H9 (cell line): Measurements from ENCODE around the gene SLA2. TPM values are rescaled to one million over a fixed set of nuclear protein-coding genes. Genes with fewer than 3 reads are reported as not detected.

Experiments
- DNase-seq: peaks from one replicate; pipeline ENCODE4 v3.0.0-alpha.2; 2017
- H2AFZ ChIP-seq: one replicate; pipeline ENCODE4 v1.6.1; 2013; ENCODE audit warnings: mild to moderate bottlenecking, low read length, control low read depth, moderate library complexity
- H2AK5ac ChIP-seq: 2 replicates; pipeline ENCODE4 v1.6.1; 2013; ENCODE audit warnings: low read length, control low read depth, mixed read lengths; ENCODE audit not compliant: insufficient read length
- H2BK120ac ChIP-seq: one replicate; pipeline ENCODE4 v1.6.1; 2013; ENCODE audit warnings: low read depth, mild to moderate bottlenecking, low read length, control low read depth, inconsistent platforms; ENCODE audit not compliant: poor library complexity, severe bottlenecking
- H2BK12ac ChIP-seq: 2 replicates; pipeline ENCODE4 v1.6.1; 2013; ENCODE audit warnings: low read length, control low read depth, mixed read lengths, low read depth; ENCODE audit not compliant: insufficient read length
- H2BK15ac ChIP-seq: 2 replicates; pipeline ENCODE4 v1.6.1; 2013; ENCODE audit warnings: low read depth, low read length, control low read depth
- H2BK20ac ChIP-seq: one replicate; pipeline ENCODE4 v1.6.1; 2013; ENCODE audit warnings: low read depth, mild to moderate bottlenecking, low read length, control low read depth, inconsistent platforms; ENCODE audit not compliant: poor library complexity, severe bottlenecking
- H2BK5ac ChIP-seq: 2 replicates; pipeline ENCODE4 v1.6.1; 2013; ENCODE audit warnings: low read length, control low read depth, mixed read lengths; ENCODE audit not compliant: insufficient read length
- H3K14ac ChIP-seq: 2 replicates; pipeline ENCODE4 v1.6.1; 2013; ENCODE audit warnings: low read length, control low read depth; ENCODE audit not compliant: insufficient read depth
- H3K18ac ChIP-seq: 2 replicates; pipeline ENCODE4 v1.6.1; 2013; ENCODE audit warnings: low read depth, mild to moderate bottlenecking, mixed read lengths, low read length, control low read depth; ENCODE audit not compliant: insufficient read length
- H3K23ac ChIP-seq: 2 replicates; pipeline ENCODE4 v1.6.1; 2013; ENCODE audit warnings: low read length, control low read depth, mixed read lengths, low read depth; ENCODE audit not compliant: insufficient read length
- H3K23me2 ChIP-seq: 2 replicates; pipeline ENCODE4 v1.6.1; 2013; ENCODE audit warnings: low read depth, mild to moderate bottlenecking, mixed read lengths, low read length, control low read depth; ENCODE audit not compliant: insufficient read length, poor library complexity, severe bottlenecking
- H3K27ac ChIP-seq: 2 replicates; pipeline ENCODE4 v1.5.1; 2013; ENCODE audit warnings: low read length, control low read depth, mixed read lengths, low read depth; ENCODE audit not compliant: insufficient read length
- H3K27me3 ChIP-seq: 2 replicates; pipeline ENCODE4 v1.6.1; 2013; ENCODE audit warnings: low read length, control low read depth, inconsistent platforms; ENCODE audit not compliant: insufficient read depth
- H3K4ac ChIP-seq: 2 replicates; pipeline ENCODE4 v1.6.1; 2013; ENCODE audit warnings: low read depth, mild to moderate bottlenecking, control low read depth, inconsistent platforms, low read length, moderate library complexity
- H3K4me1 ChIP-seq: 2 replicates; pipeline ENCODE4 v1.6.1; 2013; ENCODE audit warnings: low read length, control low read depth, inconsistent platforms; ENCODE audit not compliant: insufficient read depth
- H3K4me2 ChIP-seq: 2 replicates; pipeline ENCODE4 v1.6.1; 2013; ENCODE audit warnings: low read length, control low read depth, mixed read lengths; ENCODE audit not compliant: insufficient read length, insufficient read depth
- H3K56ac ChIP-seq: 2 replicates; pipeline ENCODE4 v1.6.1; 2013; ENCODE audit warnings: low read depth, mild to moderate bottlenecking, mixed read lengths, low read length, control low read depth; ENCODE audit not compliant: insufficient read length
- H3K79me1 ChIP-seq: 2 replicates; pipeline ENCODE4 v1.6.1; 2013; ENCODE audit warnings: low read depth, mild to moderate bottlenecking, moderate library complexity, low read length, control low read depth, inconsistent platforms; ENCODE audit not compliant: insufficient read depth, poor library complexity, severe bottlenecking
- H3K79me2 ChIP-seq: 2 replicates; pipeline ENCODE4 v1.6.1; 2013; ENCODE audit warnings: low read length, control low read depth, inconsistent platforms; ENCODE audit not compliant: insufficient read depth
- H3K9ac ChIP-seq: 2 replicates; pipeline ENCODE4 v1.6.1; 2013; ENCODE audit warnings: low read length, control low read depth, mixed read lengths; ENCODE audit not compliant: insufficient read length; ENCODE audit errors: extremely low read depth
- H3K9me3 ChIP-seq: one replicate; pipeline ENCODE4 v1.6.1; 2013; ENCODE audit warnings: low read depth, low read length, inconsistent platforms; ENCODE audit not compliant: control insufficient read depth
- H3T11ph ChIP-seq: one replicate; pipeline ENCODE4 v1.6.1; 2013; ENCODE audit warnings: mild to moderate bottlenecking, low read length, control low read depth, inconsistent platforms
- H4K20me1 ChIP-seq: one replicate; pipeline ENCODE4 v1.6.1; 2013; ENCODE audit not compliant: control insufficient read depth, insufficient read length, insufficient read depth
- H4K5ac ChIP-seq: 2 replicates; pipeline ENCODE4 v1.6.1; 2013; ENCODE audit warnings: low read depth, mild to moderate bottlenecking, mixed read lengths, low read length, control low read depth; ENCODE audit not compliant: insufficient read length
- H4K8ac ChIP-seq: replicated peaks from 2 replicates; pipeline ENCODE4 v1.6.1; 2013; ENCODE audit warnings: low read length, control low read depth, mixed read lengths, low read depth; ENCODE audit not compliant: insufficient read length
- H4K91ac ChIP-seq: 2 replicates; pipeline ENCODE4 v1.6.1; 2013; ENCODE audit warnings: low read depth, mild to moderate bottlenecking, moderate library complexity, mixed read lengths, low read length, control low read depth; ENCODE audit not compliant: insufficient read length
- H3K27ac Mint-ChIP-seq, 3 experiments: 2 replicates in 2 of 3; 3 replicates in 1 of 3; pipeline ENCODE4 v1.8.0; 2020 to 2021; ENCODE audit warnings: mixed read lengths in 3 of 3, mild to moderate bottlenecking in 1 of 3, moderate library complexity in 1 of 3
- H3K27me3 Mint-ChIP-seq: 2 replicates; pipeline ENCODE4 v1.8.0; 2021; ENCODE audit warnings: low read depth, mild to moderate bottlenecking, moderate library complexity, mixed read lengths
- H3K36me3 Mint-ChIP-seq, 3 experiments: 2 replicates in 2 of 3; 3 replicates in 1 of 3; pipeline ENCODE4 v1.8.0; 2020 to 2021; ENCODE audit warnings: low read depth in 3 of 3, mixed read lengths in 3 of 3; ENCODE audit not compliant: insufficient read depth in 1 of 3
- H3K4me1 Mint-ChIP-seq, 2 experiments: 2 replicates each; pipeline ENCODE4 v1.8.0; 2020; ENCODE audit warnings: mixed read lengths in 2 of 2
- H3K4me3 Mint-ChIP-seq, 2 experiments: 2 replicates in 1 of 2; 3 replicates in 1 of 2; pipeline ENCODE4 v1.8.0; 2020 to 2021; ENCODE audit warnings: mild to moderate bottlenecking in 2 of 2, mixed read lengths in 2 of 2, moderate library complexity in 1 of 2
- H3K9me3 Mint-ChIP-seq, 2 experiments: 2 replicates in 1 of 2; 3 replicates in 1 of 2; pipeline ENCODE4 v1.8.0; 2020; ENCODE audit warnings: mild to moderate bottlenecking in 2 of 2, mixed read lengths in 2 of 2, moderate library complexity in 1 of 2
- WGBS: extraction: QIAGEN DNeasy Blood & Tissue Kit; methylation state at CpG from one replicate; pipeline ENCODE4 v1.1.7; 2013; ENCODE audit warnings: missing lambda C conversion rate, low lambda C conversion rate, mixed read lengths; ENCODE audit not compliant: insufficient read length; ENCODE audit errors: extremely low coverage; 5-methylcytosine and 5-hydroxymethylcytosine counted together
- total RNA-seq: library from RNA; stranded (reverse); gene quantifications from 2 replicates; pipeline ENCODE4 v1.2.1, GENCODE V29; 2021
- TF ChIP-seq, protein P1 (sequence below): fragments of 200-600 bp; sonication (generic); conservative IDR thresholded peaks from 3 replicates; pipeline ENCODE4 v1.8.0; 2021; ENCODE audit warnings: antibody characterized with exemption, mild to moderate bottlenecking

The SLA2 gene
- total RNA-seq, 1 experiment from 2014 or later, result 0.20 TPM

DNA sequence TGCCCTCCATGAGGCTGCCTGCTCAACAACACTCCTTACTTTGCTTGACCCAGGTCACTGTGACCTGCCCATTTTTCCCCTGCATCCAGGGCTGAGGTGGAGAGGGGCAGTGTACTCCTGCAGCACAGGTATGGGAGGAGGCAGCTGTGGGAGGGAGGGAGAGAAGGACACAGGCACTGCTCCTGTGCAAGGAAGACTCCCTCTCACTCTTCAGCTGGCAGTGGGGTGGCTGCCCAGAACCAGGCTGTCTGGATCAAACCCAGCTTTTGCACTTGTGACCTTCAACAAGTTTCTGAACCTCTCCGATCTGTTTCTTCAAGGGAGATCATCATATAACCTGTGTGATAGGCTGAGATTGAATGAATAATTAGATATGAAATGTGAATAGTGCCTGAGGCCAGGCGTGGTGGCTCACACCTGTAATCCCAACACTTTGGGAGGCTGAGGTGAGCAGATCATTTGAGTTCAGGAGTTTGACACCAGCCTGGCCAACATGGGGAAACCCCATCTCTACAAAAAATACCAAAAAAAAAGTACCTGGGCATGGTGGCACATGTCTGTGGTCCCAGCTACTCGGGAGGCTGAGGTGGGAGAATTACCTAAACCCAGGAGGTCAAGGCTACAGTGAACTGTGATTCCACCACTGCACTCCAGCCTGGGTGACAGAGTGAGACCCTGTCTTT lies 58.5 kb downstream of the SLA2 start:
- no CpG with 5 or more reads among the region's 3 CpGs for WGBS
- Histone ChIP-seq H4K91ac (no peak overlapping the region), H3K79me2 (no peaks in the 10 kb centered on the region), H3K4ac (no peak overlapping the region), H2AK5ac (no peak overlapping the region), H2BK12ac (no peak overlapping the region), H3K56ac (no peak overlapping the region), H3K27me3 (no peaks in the 10 kb centered on the region), H3K18ac (no peak overlapping the region), H2AFZ (no peak overlapping the region), H4K5ac (no peak overlapping the region), H3K79me1 (no peaks in the 10 kb centered on the region), H3K4me2 (no peak overlapping the region), H3K23me2 (peaks cover 4% of the 10 kb centered on the region), H2BK5ac (no peak overlapping the region), H2BK20ac (no peak overlapping the region), H2BK15ac (no peak overlapping the region), H4K8ac (no peak overlapping the region), H3K14ac (no peak overlapping the region), H3K23ac (no peak overlapping the region), H3K27ac (no peak overlapping the region), H4K20me1 (no peaks in the 10 kb centered on the region), H3T11ph (no peak overlapping the region), H3K4me1 (peaks cover 11% of the 10 kb centered on the region), H2BK120ac (no peak overlapping the region), H3K9ac (no peak overlapping the region), H3K9me3 (no peaks in the 10 kb centered on the region)
- TF ChIP-seq, protein P1, sequence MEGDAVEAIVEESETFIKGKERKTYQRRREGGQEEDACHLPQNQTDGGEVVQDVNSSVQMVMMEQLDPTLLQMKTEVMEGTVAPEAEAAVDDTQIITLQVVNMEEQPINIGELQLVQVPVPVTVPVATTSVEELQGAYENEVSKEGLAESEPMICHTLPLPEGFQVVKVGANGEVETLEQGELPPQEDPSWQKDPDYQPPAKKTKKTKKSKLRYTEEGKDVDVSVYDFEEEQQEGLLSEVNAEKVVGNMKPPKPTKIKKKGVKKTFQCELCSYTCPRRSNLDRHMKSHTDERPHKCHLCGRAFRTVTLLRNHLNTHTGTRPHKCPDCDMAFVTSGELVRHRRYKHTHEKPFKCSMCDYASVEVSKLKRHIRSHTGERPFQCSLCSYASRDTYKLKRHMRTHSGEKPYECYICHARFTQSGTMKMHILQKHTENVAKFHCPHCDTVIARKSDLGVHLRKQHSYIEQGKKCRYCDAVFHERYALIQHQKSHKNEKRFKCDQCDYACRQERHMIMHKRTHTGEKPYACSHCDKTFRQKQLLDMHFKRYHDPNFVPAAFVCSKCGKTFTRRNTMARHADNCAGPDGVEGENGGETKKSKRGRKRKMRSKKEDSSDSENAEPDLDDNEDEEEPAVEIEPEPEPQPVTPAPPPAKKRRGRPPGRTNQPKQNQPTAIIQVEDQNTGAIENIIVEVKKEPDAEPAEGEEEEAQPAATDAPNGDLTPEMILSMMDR, result no peak
- H3K9me3 Mint-ChIP-seq, result no peaks in the 10 kb centered on the region; a peak in 1 of 5 replicates
- H3K4me3 Mint-ChIP-seq, result no peak overlapping the region
- peak overlapping the region in 2 of 3 experiments; percentile 79 to 98; a peak in 3 of 7 replicates for H3K27ac Mint-ChIP-seq
- H3K27me3 Mint-ChIP-seq, result no peaks in the 10 kb centered on the region
- H3K4me1 Mint-ChIP-seq, result peaks cover 51 to 60% of the 10 kb centered on the region in 2 experiments
- peaks cover 39 to 51% (median 45%) of the 10 kb centered on the region in 3 experiments for H3K36me3 Mint-ChIP-seq
- no peak for DNase-seq
